ENCODE data around the gene SLC25A12.

SLC25A12 gene

GRCh38 chr2:171792886-171793580, 101.0 kb downstream of the SLC25A12 start:
- Histone ChIP-seq H3K4me2 (ENCODE audit: low read length) (no peak overlapping the region), H3K27ac (ENCODE audit: low read depth, low read length) (no peak overlapping the region), H3F3A (ENCODE audit: control insufficient read depth, insufficient read depth) (no peaks in the 10 kb centered on the region), H3K9me2 (replicated peaks; ENCODE audit: control insufficient read depth, low read length) (no peaks in the 10 kb centered on the region), H3K36me3 (ENCODE audit: control insufficient read depth, low read length) (peaks cover 26% of the 10 kb centered on the region), H3K27me3 (ENCODE audit: control insufficient read depth, low read length) (no peaks in the 10 kb centered on the region), H3K4me3 (ENCODE audit: low read length) (no peak overlapping the region), H3K79me2 (ENCODE audit: control insufficient read depth, low read length) (no peaks in the 10 kb centered on the region), H3K9me3 (ENCODE audit: control insufficient read depth, insufficient read depth, low read length) (no peaks in the 10 kb centered on the region), H3K4me1 (ENCODE audit: control insufficient read depth, low read length) (no peaks in the 10 kb centered on the region), H4K20me1 (ENCODE audit: control insufficient read depth, insufficient read depth, low read depth, low read length) (no peaks in the 10 kb centered on the region)
- TF ChIP-seq CTCF (IDR thresholded peaks at IDR 0.05; ENCODE audit: low read depth, low read length, poor library complexity, severe bottlenecking): no peak
- no peak for TF ChIP-seq EZH2phosphoT487 (IDR thresholded peaks at IDR 0.05; ENCODE audit: borderline replicate concordance, low read length)

- Histone ChIP-seq H3K36me3 (ENCODE audit: control insufficient read depth, low read length) (peaks cover 34% of the 10 kb centered on the region), H3K4me3 (ENCODE audit: low read length) (no peak overlapping the region), H3F3A (ENCODE audit: control insufficient read depth, insufficient read depth) (no peaks in the 10 kb centered on the region), H3K27me3 (ENCODE audit: control insufficient read depth, low read length) (no peaks in the 10 kb centered on the region), H3K9me2 (replicated peaks; ENCODE audit: control insufficient read depth, low read length) (no peaks in the 10 kb centered on the region), H3K4me2 (ENCODE audit: low read length) (no peak overlapping the region), H4K20me1 (ENCODE audit: control insufficient read depth, insufficient read depth, low read depth, low read length) (no peaks in the 10 kb centered on the region), H3K4me1 (ENCODE audit: control insufficient read depth, low read length) (no peaks in the 10 kb centered on the region), H3K9me3 (ENCODE audit: control insufficient read depth, insufficient read depth, low read length) (no peaks in the 10 kb centered on the region), H3K79me2 (ENCODE audit: control insufficient read depth, low read length) (no peaks in the 10 kb centered on the region), H3K27ac (ENCODE audit: low read depth, low read length) (no peak overlapping the region)
- TF ChIP-seq EZH2phosphoT487 (IDR thresholded peaks at IDR 0.05; ENCODE audit: borderline replicate concordance, low read length) (no peak), CTCF (IDR thresholded peaks at IDR 0.05; ENCODE audit: low read depth, low read length, poor library complexity, severe bottlenecking) (no peak)
These were observed 101.9 kb downstream of the SLC25A12 start for GRCh38 chr2:171792157-171792556.

GRCh38 chr2:171791361-171791760, 102.7 kb downstream of the SLC25A12 start:
- Histone ChIP-seq H3K27ac (ENCODE audit: low read depth, low read length) (no peak overlapping the region), H3K9me3 (ENCODE audit: control insufficient read depth, insufficient read depth, low read length) (no peaks in the 10 kb centered on the region), H3K4me1 (ENCODE audit: control insufficient read depth, low read length) (no peaks in the 10 kb centered on the region), H3K4me2 (ENCODE audit: low read length) (no peak overlapping the region), H3F3A (ENCODE audit: control insufficient read depth, insufficient read depth) (no peaks in the 10 kb centered on the region), H3K4me3 (ENCODE audit: low read length) (no peak overlapping the region), H3K36me3 (ENCODE audit: control insufficient read depth, low read length) (peaks cover 42% of the 10 kb centered on the region), H3K27me3 (ENCODE audit: control insufficient read depth, low read length) (no peaks in the 10 kb centered on the region), H4K20me1 (ENCODE audit: control insufficient read depth, insufficient read depth, low read depth, low read length) (no peaks in the 10 kb centered on the region), H3K79me2 (ENCODE audit: control insufficient read depth, low read length) (no peaks in the 10 kb centered on the region), H3K9me2 (replicated peaks; ENCODE audit: control insufficient read depth, low read length) (no peaks in the 10 kb centered on the region)
- no peak for TF ChIP-seq CTCF (IDR thresholded peaks at IDR 0.05; ENCODE audit: low read depth, low read length, poor library complexity, severe bottlenecking)
- TF ChIP-seq EZH2phosphoT487 (IDR thresholded peaks at IDR 0.05; ENCODE audit: borderline replicate concordance, low read length): no peak
